Mammary epithelial cell (primary cell): ENCODE measurements around the gene DNAJC16.

Experiments
- CTCF ChIP-seq, 2 donors: IDR thresholded peaks in 1 of 2; conservative IDR thresholded peaks in 1 of 2; 2 replicates each; pipeline ENCODE4 v1.5.1; 2011 to 2012; ENCODE audit warnings: inconsistent platforms in 2 of 2, low read length in 2 of 2, mild to moderate bottlenecking in 2 of 2, control low read depth in 1 of 2, low read depth in 1 of 2; ENCODE audit not compliant: insufficient read depth in 1 of 2; ENCODE audit errors: extremely low read depth in 1 of 2
- EZH2 ChIP-seq: IDR thresholded peaks from 2 replicates; pipeline ENCODE4 v1.6.1; 2012; ENCODE audit warnings: low read length, inconsistent platforms, borderline replicate concordance

DNA sequence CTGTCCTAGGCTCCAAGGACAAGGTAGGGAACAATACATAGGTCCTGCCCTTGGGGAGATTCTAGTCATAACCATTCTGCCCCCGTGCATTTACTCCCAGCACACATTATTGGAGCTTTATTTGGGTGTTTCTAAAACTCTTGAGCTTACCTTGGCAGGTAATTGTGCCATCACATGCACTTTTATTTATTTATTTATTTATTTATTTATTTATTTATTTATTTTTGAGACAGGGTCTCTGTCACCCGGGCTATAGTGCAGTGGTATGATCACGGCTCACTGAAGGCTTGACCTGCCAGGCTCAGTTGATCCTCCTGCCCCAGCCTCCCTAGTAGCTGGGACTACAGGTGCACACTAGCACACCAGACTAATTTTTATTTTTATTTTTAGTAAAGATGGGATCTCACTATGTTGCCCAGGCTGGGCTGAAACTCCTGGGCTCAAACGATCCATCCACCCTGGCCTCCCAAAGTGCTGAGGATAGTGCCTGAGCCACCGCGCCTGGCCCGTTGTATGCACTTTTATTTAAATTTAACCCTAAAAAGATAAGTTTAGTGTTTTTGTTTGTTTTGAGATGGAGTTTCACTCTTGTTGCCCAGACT is 49.0 kb downstream of the DNAJC16 start:
- TF ChIP-seq CTCF (conservative IDR thresholded peaks at IDR 0.05 in 1 of 2, IDR thresholded peaks at IDR 0.05 in 1 of 2; ENCODE audit: extremely low read depth in 1 of 2, insufficient read depth in 1 of 2, low read depth in 1 of 2, low read length in 2 of 2) (no peak), EZH2 (no peak)
